Mesenchymal stem cell (in vitro differentiated cells and primary cell): ENCODE measurements around the gene ZNF75A.
A peak's percentile ranks its signal among the peaks of the same experiment; 100 is the strongest.

Source experiments
- DNase-seq: peaks from one replicate; pipeline ENCODE4 v3.0.0-alpha.2; 2013
- H2AFZ ChIP-seq: one replicate; pipeline ENCODE4 v1.6.1; 2013; ENCODE audit warnings: low read depth, mild to moderate bottlenecking, control low read depth, inconsistent platforms, low read length, moderate library complexity
- H2AK5ac ChIP-seq: 2 replicates; pipeline ENCODE4 v1.6.1; 2013; ENCODE audit warnings: low read length, moderate library complexity, mild to moderate bottlenecking, inconsistent platforms; ENCODE audit not compliant: severe bottlenecking
- H2BK120ac ChIP-seq: one replicate; pipeline ENCODE4 v1.6.1; 2013; ENCODE audit warnings: low read depth, mild to moderate bottlenecking, inconsistent platforms, low read length, moderate library complexity
- H2BK12ac ChIP-seq, 2 experiments: one replicate each; pipeline ENCODE4 v1.6.1; 2013; ENCODE audit warnings: inconsistent platforms in 2 of 2, low read length in 2 of 2, mild to moderate bottlenecking in 2 of 2, moderate library complexity in 2 of 2, control low read depth in 1 of 2
- H2BK15ac ChIP-seq: one replicate; pipeline ENCODE4 v1.6.1; 2013; ENCODE audit warnings: mild to moderate bottlenecking, low read depth, inconsistent platforms; ENCODE audit not compliant: poor library complexity, severe bottlenecking
- H2BK5ac ChIP-seq: 2 replicates; pipeline ENCODE4 v1.6.1; 2013; ENCODE audit warnings: low read depth, mild to moderate bottlenecking, low read length, control low read depth, inconsistent platforms; ENCODE audit not compliant: poor library complexity, severe bottlenecking
- H3K14ac ChIP-seq, 2 experiments: one replicate each; pipeline ENCODE4 v1.6.1; 2013; ENCODE audit warnings: inconsistent platforms in 2 of 2, low read length in 2 of 2, control low read depth in 1 of 2, mild to moderate bottlenecking in 1 of 2, moderate library complexity in 1 of 2
- H3K18ac ChIP-seq, 2 experiments: one replicate each; pipeline ENCODE4 v1.6.1; 2013; ENCODE audit warnings: inconsistent platforms in 2 of 2, low read length in 2 of 2, control low read depth in 1 of 2, low read depth in 1 of 2, mild to moderate bottlenecking in 1 of 2
- H3K23ac ChIP-seq, 2 experiments: one replicate each; pipeline ENCODE4 v1.6.1; 2013; ENCODE audit warnings: inconsistent platforms in 2 of 2, low read length in 2 of 2, mild to moderate bottlenecking in 2 of 2, moderate library complexity in 2 of 2, control low read depth in 1 of 2
- H3K27ac ChIP-seq: 2 replicates; pipeline ENCODE4 v1.5.1; 2013; ENCODE audit warnings: mild to moderate bottlenecking, moderate library complexity, low read length, control low read depth, inconsistent platforms; ENCODE audit not compliant: poor library complexity, severe bottlenecking
- H3K27me3 ChIP-seq, 2 experiments: 2 replicates each; pipeline versions ENCODE4 v1.6.1 to v1.7.0; 2013; ENCODE audit warnings: low read length in 2 of 2, mild to moderate bottlenecking in 2 of 2, moderate library complexity in 2 of 2, control low read depth in 1 of 2, inconsistent platforms in 1 of 2; ENCODE audit not compliant: control insufficient read depth in 1 of 2, insufficient read depth in 1 of 2
- H3K36me3 ChIP-seq, 2 experiments: 2 replicates each; pipeline versions ENCODE4 v1.6.1 to v1.7.0; 2013; ENCODE audit warnings: low read length in 2 of 2, control low read depth in 1 of 2, inconsistent platforms in 1 of 2, low read depth in 1 of 2, mild to moderate bottlenecking in 1 of 2; ENCODE audit not compliant: insufficient read depth in 2 of 2, control insufficient read depth in 1 of 2
- H3K4ac ChIP-seq, 2 experiments: one replicate each; pipeline ENCODE4 v1.6.1; 2013; ENCODE audit warnings: inconsistent platforms in 2 of 2, low read length in 2 of 2, mild to moderate bottlenecking in 2 of 2, moderate library complexity in 2 of 2, control low read depth in 1 of 2, low read depth in 1 of 2
- H3K4me1 ChIP-seq: 2 replicates; pipeline ENCODE4 v1.6.1; 2013; ENCODE audit warnings: low read depth, low read length, control low read depth; ENCODE audit not compliant: control insufficient read depth, insufficient read depth
- H3K4me2 ChIP-seq: 2 replicates; pipeline ENCODE4 v1.6.1; 2013; ENCODE audit warnings: low read length, mild to moderate bottlenecking, inconsistent platforms; ENCODE audit not compliant: poor library complexity, severe bottlenecking
- H3K4me3 ChIP-seq, 2 experiments: 2 replicates each; pipeline versions ENCODE4 v1.5.1 to v1.7.0; 2013; ENCODE audit warnings: low read length in 2 of 2, mild to moderate bottlenecking in 2 of 2, control low read depth in 1 of 2, low read depth in 1 of 2; ENCODE audit not compliant: insufficient read depth in 1 of 2
- H3K79me1 ChIP-seq: replicated peaks from 2 replicates; pipeline ENCODE4 v1.6.1; 2013; ENCODE audit warnings: mild to moderate bottlenecking, control low read depth, low read length, inconsistent platforms; ENCODE audit not compliant: poor library complexity, severe bottlenecking
- H3K9ac ChIP-seq: 2 replicates; pipeline ENCODE4 v1.7.0; 2013; ENCODE audit warnings: mild to moderate bottlenecking, low read length, moderate library complexity
- H3K9me3 ChIP-seq: 2 replicates; pipeline ENCODE4 v1.7.0; 2013; ENCODE audit warnings: mild to moderate bottlenecking, low read length; ENCODE audit not compliant: control insufficient read depth
- H4K8ac ChIP-seq: one replicate; pipeline ENCODE4 v1.6.1; 2013; ENCODE audit warnings: inconsistent platforms, mild to moderate bottlenecking, low read length, moderate library complexity
- H4K91ac ChIP-seq: one replicate; pipeline ENCODE4 v1.6.1; 2013; ENCODE audit warnings: mild to moderate bottlenecking, low read length, inconsistent platforms
- WGBS: methylation state at CpG from one replicate; pipeline ENCODE4 v1.1.7; 2013; ENCODE audit warnings: mixed read lengths; 5-methylcytosine and 5-hydroxymethylcytosine counted together

Gene ZNF75A

GRCh38 chr16:3282730-3283542 is 22.4 kb upstream of the ZNF75A start, which contains the start of gene ZNF263:
Gene ZNF263 (plus strand): TSS chr16:3283491. CDS start chr16:3283819, 328 bp downstream.
- Histone ChIP-seq H3K4ac (peak within 1 kb of the TSS; percentile 94), H2AFZ (peak within 1 kb of the TSS; percentile 55), H3K18ac (peak within 1 kb of the TSS; percentile 88 to 97), H3K9me3 (peaks cover 4% of the 10 kb centered on the region), H2BK5ac (peak within 1 kb of the TSS; percentile 67), H4K8ac (peak within 1 kb of the TSS; percentile 83), H2BK12ac (no peak within 1 kb of the TSS), H3K14ac (peak within 1 kb of the TSS in 1 of 2 experiments; percentile 62), H2BK120ac (peak within 1 kb of the TSS; percentile 77), H3K4me3 (peak within 1 kb of the TSS; percentile 83 to 98), H3K4me1 (peaks cover 13% of the 10 kb centered on the region), H3K79me1 (peaks cover 8% of the 10 kb centered on the region), H3K27me3 (no peaks in the 10 kb centered on the region), H2AK5ac (no peak within 1 kb of the TSS), H3K36me3 (peaks cover 19 to 25% of the 10 kb centered on the region in 2 experiments), H3K27ac (peak within 1 kb of the TSS; percentile 99), H4K91ac (peak within 1 kb of the TSS; percentile 65), H3K9ac (peak within 1 kb of the TSS; percentile 100), H2BK15ac (no peak within 1 kb of the TSS), H3K4me2 (peak within 1 kb of the TSS; percentile 94), H3K23ac (no peak within 1 kb of the TSS)
- under 1% methylated on average over 71 of the region's 72 CpGs for WGBS
- peak; percentile 99 for DNase-seq

- Histone ChIP-seq H4K8ac (peak overlapping the region; percentile 75), H3K36me3 (peaks cover 26 to 32% of the 10 kb centered on the region in 2 experiments), H3K4me3 (peak overlapping the region; percentile 83 to 98), H3K4me1 (peaks cover 13% of the 10 kb centered on the region), H2AFZ (no peak overlapping the region), H2BK12ac (no peak overlapping the region), H3K27ac (peak overlapping the region; percentile 59), H3K4me2 (peak overlapping the region; percentile 94), H3K27me3 (no peaks in the 10 kb centered on the region), H2BK5ac (no peak overlapping the region), H3K23ac (no peak overlapping the region), H3K9me3 (peaks cover 12% of the 10 kb centered on the region), H3K9ac (peak overlapping the region; percentile 100), H2AK5ac (no peak overlapping the region), H3K14ac (peak overlapping the region in 1 of 2 experiments; percentile 62), H2BK120ac (no peak overlapping the region), H3K18ac (peak overlapping the region; percentile 64 to 76), H4K91ac (peak overlapping the region; percentile 49), H3K4ac (peak overlapping the region; percentile 14 to 73), H3K79me1 (peaks cover 13% of the 10 kb centered on the region), H2BK15ac (no peak overlapping the region)
- peak; percentile 33 for DNase-seq
- WGBS = 7% methylated on average over 56 of the region's 56 CpGs
Measured at GRCh38 chr16:3283543-3284447, 21.5 kb upstream of the ZNF75A start.

- no peak overlapping the region for H3K27ac ChIP-seq
- no peak overlapping the region for H3K23ac ChIP-seq
- H4K8ac ChIP-seq = no peak overlapping the region
- no peaks in the 10 kb centered on the region for H3K27me3 ChIP-seq
- H3K4me1 ChIP-seq = peaks cover 13% of the 10 kb centered on the region
- H3K9me3 ChIP-seq = peaks cover 25% of the 10 kb centered on the region
- no peak overlapping the region for H3K4ac ChIP-seq
- peaks cover 27% of the 10 kb centered on the region for H3K79me1 ChIP-seq
- H2BK120ac ChIP-seq = no peak overlapping the region
- peak overlapping the region; percentile 94 for H3K4me2 ChIP-seq
- H3K14ac ChIP-seq = no peak overlapping the region
- no peak overlapping the region for H2BK5ac ChIP-seq
- H3K4me3 ChIP-seq = peak overlapping the region in 1 of 2 experiments; percentile 98
- H4K91ac ChIP-seq = no peak overlapping the region
- peaks cover 39 to 46% of the 10 kb centered on the region in 2 experiments for H3K36me3 ChIP-seq
- no peak for DNase-seq
- no peak overlapping the region for H2BK12ac ChIP-seq
- H2AK5ac ChIP-seq = no peak overlapping the region
- H2BK15ac ChIP-seq = no peak overlapping the region
- H3K9ac ChIP-seq = peak overlapping the region; percentile 100
- H3K18ac ChIP-seq = no peak overlapping the region
- H2AFZ ChIP-seq = no peak overlapping the region
- WGBS = 74% methylated on average over 5 of the region's 6 CpGs
Measured at GRCh38 chr16:3285131-3285530, 20.2 kb upstream of the ZNF75A start.
